Thyroid gland (tissue), 4 donors: ENCODE measurements around the gene NCBP3.

Experiments used
- POLR2A ChIP-seq, 2 donors: fragments of 450-650 bp; IDR thresholded peaks; one replicate each; pipeline ENCODE4 v1.6.1; 2017; ENCODE audit warnings: antibody characterized with exemption in 2 of 2, mild to moderate bottlenecking in 2 of 2, moderate library complexity in 1 of 2
- TF ChIP-seq, protein P1 (sequence below), 6 experiments: fragments of 200-600 bp in 3 of 6; fragments of 450-650 bp in 3 of 6; sonication (generic) in 3 of 6; IDR thresholded peaks; one replicate each; pipeline ENCODE4 v1.5.1; 2016 to 2019; ENCODE audit warnings: antibody characterized with exemption in 6 of 6, mild to moderate bottlenecking in 2 of 6, inconsistent platforms in 1 of 6, moderate library complexity in 1 of 6

GRCh38 chr17:3771140-3771539 is 74.9 kb downstream of the NCBP3 start:
- TF ChIP-seq, protein P1, sequence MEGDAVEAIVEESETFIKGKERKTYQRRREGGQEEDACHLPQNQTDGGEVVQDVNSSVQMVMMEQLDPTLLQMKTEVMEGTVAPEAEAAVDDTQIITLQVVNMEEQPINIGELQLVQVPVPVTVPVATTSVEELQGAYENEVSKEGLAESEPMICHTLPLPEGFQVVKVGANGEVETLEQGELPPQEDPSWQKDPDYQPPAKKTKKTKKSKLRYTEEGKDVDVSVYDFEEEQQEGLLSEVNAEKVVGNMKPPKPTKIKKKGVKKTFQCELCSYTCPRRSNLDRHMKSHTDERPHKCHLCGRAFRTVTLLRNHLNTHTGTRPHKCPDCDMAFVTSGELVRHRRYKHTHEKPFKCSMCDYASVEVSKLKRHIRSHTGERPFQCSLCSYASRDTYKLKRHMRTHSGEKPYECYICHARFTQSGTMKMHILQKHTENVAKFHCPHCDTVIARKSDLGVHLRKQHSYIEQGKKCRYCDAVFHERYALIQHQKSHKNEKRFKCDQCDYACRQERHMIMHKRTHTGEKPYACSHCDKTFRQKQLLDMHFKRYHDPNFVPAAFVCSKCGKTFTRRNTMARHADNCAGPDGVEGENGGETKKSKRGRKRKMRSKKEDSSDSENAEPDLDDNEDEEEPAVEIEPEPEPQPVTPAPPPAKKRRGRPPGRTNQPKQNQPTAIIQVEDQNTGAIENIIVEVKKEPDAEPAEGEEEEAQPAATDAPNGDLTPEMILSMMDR (IDR thresholded peaks at IDR 0.05): no peak
- no peak for TF ChIP-seq POLR2A (IDR thresholded peaks at IDR 0.05)
